Measurements from ENCODE around the gene OR51E2.
"Not testable (repeated sequence)": the region's sequence is repeated elsewhere in the genome, so short reads cannot be mapped to it uniquely, and the experiment has no call there.

Gene OR51E2

DNA sequence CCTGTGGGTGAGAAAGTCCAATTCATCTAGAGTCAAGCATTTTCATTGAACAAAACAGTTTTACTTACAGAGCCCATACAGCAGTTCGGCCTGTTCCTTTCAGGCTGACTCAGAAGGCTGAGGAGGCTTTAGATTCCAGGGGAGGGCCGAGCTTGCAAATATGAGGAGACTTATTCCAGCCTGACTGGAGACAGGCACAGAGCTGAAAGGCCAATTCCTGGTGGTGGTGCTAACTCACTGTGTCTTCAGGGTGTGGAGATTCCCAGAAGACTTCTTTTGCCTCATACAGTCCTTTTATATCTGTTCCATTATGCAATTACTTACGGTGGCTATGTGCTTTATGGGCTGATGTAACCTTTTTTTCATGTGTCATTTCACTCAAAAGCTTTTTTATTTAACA lies at the start of gene OR51E2:
Gene OR51E2 (minus strand): TSS at position 269 of the 400 bp plus-strand sequence. CDS start 15,142 bp downstream, outside the sequence.
- H3K36me3 ChIP-seq (ENCODE audit: insufficient read depth), result no peaks in the 10 kb centered on the region
- no peak within 1 kb of the TSS for H3K27ac ChIP-seq
- H3K4me1 ChIP-seq (ENCODE audit: low read depth, poor library complexity, severe bottlenecking), result peaks cover 26% of the 10 kb centered on the region
- H3K9ac ChIP-seq, result no peak within 1 kb of the TSS
- no peaks in the 10 kb centered on the region for H3K79me2 ChIP-seq (ENCODE audit: insufficient read depth, low read depth)
- no peak within 1 kb of the TSS for H2AFZ ChIP-seq (ENCODE audit: low read depth)
- no peaks in the 10 kb centered on the region for H3K27me3 ChIP-seq (ENCODE audit: insufficient read depth, low read depth)
- H3K4me2 ChIP-seq, result no peak within 1 kb of the TSS
- TF ChIP-seq CTCF (conservative IDR thresholded peaks at IDR 0.05; ENCODE audit: low read depth, low read length), result no peak
- H4K20me1 ChIP-seq (ENCODE audit: insufficient read depth), result no peaks in the 10 kb centered on the region
- no peak within 1 kb of the TSS for H3K4me3 ChIP-seq (IDR thresholded peaks at IDR 0.05; ENCODE audit: insufficient read depth, low read depth, low read length)

DNA sequence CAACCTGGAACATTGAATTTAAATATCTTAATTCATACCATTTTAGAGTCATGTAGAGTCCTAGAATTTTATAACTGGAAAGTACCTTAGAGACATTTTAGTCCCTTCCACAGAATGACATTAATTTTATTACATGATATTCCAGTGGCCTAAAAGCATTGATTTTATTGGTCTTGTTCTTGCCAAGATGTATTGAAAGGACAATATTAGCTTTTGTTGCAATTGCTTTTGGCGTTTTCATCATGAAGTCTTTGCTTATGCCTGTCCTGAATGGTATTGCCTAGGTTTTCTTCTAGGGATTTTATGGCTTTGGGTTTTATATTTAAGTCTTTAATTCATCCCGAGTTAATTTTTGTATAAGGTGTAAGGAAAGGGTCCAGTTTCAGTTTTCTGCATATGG lies 43.1 kb upstream of the OR51E2 start:
- no peaks in the 10 kb centered on the region for H3K27me3 ChIP-seq (ENCODE audit: insufficient read depth, low read depth)
- H4K20me1 ChIP-seq (ENCODE audit: insufficient read depth), result no peaks in the 10 kb centered on the region
- no peaks in the 10 kb centered on the region for H3K4me1 ChIP-seq (ENCODE audit: low read depth, poor library complexity, severe bottlenecking)
- TF ChIP-seq CTCF (conservative IDR thresholded peaks at IDR 0.05; ENCODE audit: low read depth, low read length), result no peak
- H2AFZ ChIP-seq (ENCODE audit: low read depth), result no peak overlapping the region
- no peak overlapping the region for H3K4me3 ChIP-seq (IDR thresholded peaks at IDR 0.05; ENCODE audit: insufficient read depth, low read depth, low read length)
- no peak overlapping the region for H3K4me2 ChIP-seq
- no peak overlapping the region for H3K27ac ChIP-seq
- no peaks in the 10 kb centered on the region for H3K79me2 ChIP-seq (ENCODE audit: insufficient read depth, low read depth)
- H3K9ac ChIP-seq, result no peak overlapping the region
- no peaks in the 10 kb centered on the region for H3K36me3 ChIP-seq (ENCODE audit: insufficient read depth)

DNA sequence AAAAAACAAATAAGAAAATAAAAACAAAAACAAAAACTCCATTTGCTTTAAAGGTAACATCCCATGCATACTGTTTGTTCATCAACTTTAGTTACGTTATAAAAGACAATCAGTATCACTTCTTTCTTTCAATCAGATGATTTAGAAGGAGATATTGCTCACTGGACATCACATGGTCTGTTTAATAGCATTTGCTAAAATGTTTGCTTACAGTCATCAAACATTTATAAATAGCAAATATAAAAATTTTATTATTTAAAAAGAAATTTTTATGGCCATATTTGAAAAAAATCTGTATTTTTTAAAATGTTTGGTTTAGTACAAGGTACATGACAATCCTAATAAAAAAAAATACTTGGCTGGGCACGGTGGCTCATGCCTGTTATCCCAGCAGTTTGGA lies 29.5 kb upstream of the OR51E2 start:
- Histone ChIP-seq H3K27ac (no peak overlapping the region), H4K20me1 (ENCODE audit: insufficient read depth) (no peaks in the 10 kb centered on the region), H3K9ac (no peak overlapping the region), H2AFZ (ENCODE audit: low read depth) (no peak overlapping the region), H3K27me3 (ENCODE audit: insufficient read depth, low read depth) (no peaks in the 10 kb centered on the region), H3K4me3 (IDR thresholded peaks at IDR 0.05; ENCODE audit: insufficient read depth, low read depth, low read length) (no peak overlapping the region), H3K79me2 (ENCODE audit: insufficient read depth, low read depth) (no peaks in the 10 kb centered on the region), H3K4me2 (no peak overlapping the region), H3K4me1 (ENCODE audit: low read depth, poor library complexity, severe bottlenecking) (no peaks in the 10 kb centered on the region), H3K36me3 (ENCODE audit: insufficient read depth) (no peaks in the 10 kb centered on the region)
- TF ChIP-seq CTCF (conservative IDR thresholded peaks at IDR 0.05; ENCODE audit: low read depth, low read length), result no peak

GRCh38 chr11:4722616-4723534 lies 25.2 kb upstream of the OR51E2 start:
- not testable (repeated sequence) for H3K36me3 ChIP-seq (ENCODE audit: insufficient read depth); H3K27me3 ChIP-seq (ENCODE audit: insufficient read depth, low read depth); H3K27ac ChIP-seq; H3K9ac ChIP-seq; H4K20me1 ChIP-seq (ENCODE audit: insufficient read depth); H3K4me2 ChIP-seq; H3K4me3 ChIP-seq (IDR thresholded peaks at IDR 0.05; ENCODE audit: insufficient read depth, low read depth, low read length); H3K79me2 ChIP-seq (ENCODE audit: insufficient read depth, low read depth); H3K4me1 ChIP-seq (ENCODE audit: low read depth, poor library complexity, severe bottlenecking); H2AFZ ChIP-seq (ENCODE audit: low read depth)

DNA sequence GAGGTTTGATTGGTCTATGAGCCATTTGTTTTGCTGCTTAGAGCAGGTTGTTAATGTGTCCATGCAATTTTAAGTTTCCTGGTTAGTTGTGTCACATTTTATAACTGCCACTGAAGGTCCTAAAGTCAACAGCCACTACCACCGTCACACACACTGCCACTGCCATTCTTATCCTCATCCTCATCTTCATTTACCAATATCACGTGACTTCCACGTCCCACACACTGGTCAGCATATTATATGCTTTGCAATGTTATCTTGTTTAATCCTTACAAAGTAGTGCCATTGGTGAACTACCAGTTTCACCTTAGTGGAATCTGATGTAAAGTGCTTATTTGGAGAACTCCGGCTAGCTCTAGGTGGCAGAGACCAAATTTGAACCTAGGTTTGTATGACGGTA lies 16.6 kb upstream of the OR51E2 start:
- no peaks in the 10 kb centered on the region for H4K20me1 ChIP-seq (ENCODE audit: insufficient read depth)
- no peak overlapping the region for H3K4me3 ChIP-seq (IDR thresholded peaks at IDR 0.05; ENCODE audit: insufficient read depth, low read depth, low read length)
- no peak overlapping the region for H3K9ac ChIP-seq
- no peaks in the 10 kb centered on the region for H3K79me2 ChIP-seq (ENCODE audit: insufficient read depth, low read depth)
- no peak for TF ChIP-seq CTCF (conservative IDR thresholded peaks at IDR 0.05; ENCODE audit: low read depth, low read length)
- H3K27ac ChIP-seq, result no peak overlapping the region
- no peaks in the 10 kb centered on the region for H3K27me3 ChIP-seq (ENCODE audit: insufficient read depth, low read depth)
- H3K4me1 ChIP-seq (ENCODE audit: low read depth, poor library complexity, severe bottlenecking), result no peaks in the 10 kb centered on the region
- H3K4me2 ChIP-seq, result no peak overlapping the region
- no peaks in the 10 kb centered on the region for H3K36me3 ChIP-seq (ENCODE audit: insufficient read depth)
- H2AFZ ChIP-seq (ENCODE audit: low read depth), result no peak overlapping the region
